Stimulated activated CD8-positive, alpha-beta memory T cell treated with anti-CD3 and anti-CD28 coated beads, Interleukin-7, amount 100 ng/mL, for 48 hours (primary cell): ENCODE data around the gene ALG11.
"Not testable (repeated sequence)": the region's sequence is repeated elsewhere in the genome, so short reads cannot be mapped to it uniquely, and the experiment has no call there.

Experiments
- DNase-seq, 2 donors: peaks; one replicate each; pipeline ENCODE4 v3.0.0-alpha.2; 2020; ENCODE audit warnings: low read depth in 1 of 2; ENCODE audit errors: extremely low read depth in 1 of 2

Gene ALG11

GRCh38 chr13:52011632-52012511 is at the start of gene ALG11:
Gene ALG11, plus strand, starts transcription at chr13:52012398. Its CDS starts 21 bp downstream, at chr13:52012419.
- peak; percentile 96 to 99 for DNase-seq

GRCh38 chr13:51966186-51966585 is 46.0 kb upstream of the ALG11 start:
- no peak for DNase-seq

- no peak for DNase-seq
These were observed 44.4 kb upstream of the ALG11 start for GRCh38 chr13:51967482-51968446.

- DNase-seq: no peak
These were observed 41.8 kb upstream of the ALG11 start for GRCh38 chr13:51970349-51970748.

GRCh38 chr13:51971520-51972426 is 40.4 kb upstream of the ALG11 start:
- no peak for DNase-seq

- DNase-seq: no peak
These were observed 37.7 kb upstream of the ALG11 start for GRCh38 chr13:51974482-51974881.

- no peak for DNase-seq
These were observed 35.8 kb upstream of the ALG11 start for GRCh38 chr13:51976423-51976822.

- DNase-seq: no peak
These were observed 35.3 kb upstream of the ALG11 start for GRCh38 chr13:51976890-51977289.

- no peak for DNase-seq
These were observed 34.6 kb upstream of the ALG11 start for GRCh38 chr13:51977625-51978024.

GRCh38 chr13:51978796-51979556 is 33.2 kb upstream of the ALG11 start:
- DNase-seq: no peak

GRCh38 chr13:51980908-51981307 is 31.3 kb upstream of the ALG11 start:
- no peak for DNase-seq

- DNase-seq: no peak
These were observed 30.8 kb upstream of the ALG11 start for GRCh38 chr13:51981355-51981754.

- DNase-seq: not testable (repeated sequence)
These were observed 28.9 kb upstream of the ALG11 start for GRCh38 chr13:51983292-51983691.

GRCh38 chr13:51984904-51985303 is 27.3 kb upstream of the ALG11 start:
- not testable (repeated sequence) for DNase-seq

GRCh38 chr13:51988988-51989618 is 23.1 kb upstream of the ALG11 start:
- DNase-seq: no peak

GRCh38 chr13:51993713-51994112 is 18.5 kb upstream of the ALG11 start:
- DNase-seq: no peak

GRCh38 chr13:51995677-51996551 is 16.3 kb upstream of the ALG11 start:
- DNase-seq: no peak

GRCh38 chr13:51996641-51997040 is 15.6 kb upstream of the ALG11 start:
- no peak for DNase-seq
